K562 (cell line): ENCODE data around the gene MAP3K19. TPM values are rescaled to one million over a fixed set of nuclear protein-coding genes. Genes with fewer than 3 reads are reported as not detected.

Source experiments
- ATAC-seq: fragments of 200-7000 bp; cut with Tn5 transposase; 3 replicates; pipeline ENCODE4 v1.9.1; 2020; ENCODE audit warnings: moderate library complexity
- BruUV-seq: library from RNA; stranded (reverse); fragments of 400-500 nt; replicated peaks from 2 replicates; lab custom pipeline; 2021; lab: Mats Ljungman, UMichigan
- CTCF ChIA-PET: fragments of 300-600 bp; formaldehyde crosslinking; extraction: SDS; loops from one replicate; lab custom pipeline; 2021; ENCODE audit warnings: low intra/inter-chr PET ratio; lab: Yijun Ruan, JAX
- POLR2A ChIA-PET: fragments of 300-600, 350-650 bp; sonication (Branson Sonifier 250); formaldehyde crosslinking; extraction: SDS; loops from one replicate; lab custom pipeline; 2021; ENCODE audit warnings: antibody characterized with exemption, inconsistent platforms; lab: Yijun Ruan, JAX
- DNase-seq, 4 experiments: peaks; one replicate each; pipeline versions ENCODE4 v3.0.0 to v3.0.0-alpha.2; 2011 to 2018; ENCODE audit warnings: low spot score in 3 of 4, mixed read lengths in 3 of 4; ENCODE audit errors: extremely low read depth in 1 of 4
- FAIRE-seq: peaks from 2 replicates; lab custom pipeline; 2011; peaks lifted over from hg19 to GRCh38; lab: Jason Lieb, UNC
- H2AFZ ChIP-seq: 2 replicates; pipeline ENCODE4 v1.6.0; 2011; ENCODE audit warnings: low read depth, low read length, control low read depth, inconsistent platforms
- H3K27ac ChIP-seq: fragments of 200-600 bp; 3 replicates; pipeline ENCODE4 v1.8.0; 2011; ENCODE audit warnings: low read depth, mild to moderate bottlenecking, control low read depth, inconsistent platforms, low read length, moderate library complexity, mixed read lengths; ENCODE audit errors: extremely low read depth
- H3K27me3 ChIP-seq, 2 experiments: fragments of 300-600 bp in 1 of 2; 2 replicates in 1 of 2; 3 replicates in 1 of 2; pipeline versions ENCODE4 v1.6.0 to v1.8.0; 2011; ENCODE audit warnings: inconsistent platforms in 2 of 2, low read length in 2 of 2, mild to moderate bottlenecking in 1 of 2, mixed read lengths in 1 of 2, moderate library complexity in 1 of 2; ENCODE audit not compliant: control insufficient read depth in 2 of 2, insufficient read depth in 2 of 2
- H3K36me3 ChIP-seq: fragments of 300-600 bp; 3 replicates; pipeline ENCODE4 v1.8.0; 2011; ENCODE audit warnings: mild to moderate bottlenecking, low read length, inconsistent platforms; ENCODE audit not compliant: control insufficient read depth, insufficient read depth
- H3K4me1 ChIP-seq, 2 experiments: fragments of 200-600 bp in 1 of 2; replicated peaks in 1 of 2; 2 replicates in 1 of 2; 3 replicates in 1 of 2; pipeline versions ENCODE4 v1.5.1 to v1.8.0; 2011; ENCODE audit warnings: inconsistent platforms in 2 of 2, low read length in 2 of 2, mild to moderate bottlenecking in 1 of 2, mixed read lengths in 1 of 2, moderate library complexity in 1 of 2; ENCODE audit not compliant: control insufficient read depth in 2 of 2, insufficient read depth in 2 of 2
- H3K4me2 ChIP-seq: 2 replicates; pipeline ENCODE4 v1.6.1; 2011; ENCODE audit warnings: low read length, control low read depth, inconsistent platforms, mixed read lengths; ENCODE audit not compliant: insufficient read depth
- H3K4me3 ChIP-seq: fragments of 200-600 bp; sonication (generic), shearing (Covaris generic); 2 replicates; pipeline ENCODE4 v1.5.1; 2016; ENCODE audit warnings: control low read depth, inconsistent platforms
- H3K79me2 ChIP-seq: fragments of 200-600 bp; 3 replicates; pipeline ENCODE4 v1.8.0; 2011; ENCODE audit warnings: low read length, inconsistent platforms; ENCODE audit not compliant: control insufficient read depth, insufficient read depth
- H3K9ac ChIP-seq, 2 experiments: 2 replicates each; pipeline versions ENCODE4 v1.6.0 to v1.6.1; 2011; ENCODE audit warnings: low read depth in 2 of 2, low read length in 2 of 2, control low read depth in 1 of 2, inconsistent platforms in 1 of 2, mild to moderate bottlenecking in 1 of 2, mixed read lengths in 1 of 2; ENCODE audit not compliant: insufficient read depth in 1 of 2
- H3K9me1 ChIP-seq: one replicate; pipeline ENCODE4 v1.6.0; 2011; ENCODE audit warnings: inconsistent platforms, mild to moderate bottlenecking, low read length, moderate library complexity; ENCODE audit not compliant: control insufficient read depth, insufficient read depth
- H3K9me3 ChIP-seq: replicated peaks from 2 replicates; pipeline ENCODE4 v1.5.1; 2011; ENCODE audit warnings: low read depth, low read length, inconsistent platforms; ENCODE audit not compliant: control insufficient read depth, insufficient read depth
- H4K20me1 ChIP-seq: replicated peaks from 2 replicates; pipeline ENCODE4 v1.6.1; 2011; ENCODE audit warnings: low read length, inconsistent platforms, mixed read lengths; ENCODE audit not compliant: control insufficient read depth, insufficient read depth
- CCAR2 ChIP-seq: fragments of 200-400 bp; formaldehyde crosslinking; IDR thresholded peaks from 2 replicates; pipeline ENCODE4 v1.6.1; 2017; ENCODE audit warnings: mild to moderate bottlenecking, low read depth, low read length
- CREB3L1 ChIP-seq: fragments of 450-650 bp; IDR thresholded peaks from 2 replicates; pipeline ENCODE4 v1.6.1; 2014; ENCODE audit warnings: low read depth, mild to moderate bottlenecking, moderate library complexity, borderline replicate concordance
- FOXJ2 ChIP-seq: fragments of 200-800 bp; sonication (Bioruptor generic); IDR thresholded peaks from 2 replicates; pipeline ENCODE4 v1.6.1; 2016; ENCODE audit warnings: missing genetic modification characterization, missing compliant biosample characterization
- NFYB ChIP-seq: IDR thresholded peaks from 2 replicates; pipeline ENCODE4 v1.6.1; 2011; ENCODE audit warnings: mild to moderate bottlenecking, moderate library complexity; ENCODE audit not compliant: insufficient read length; ENCODE audit errors: extremely low read depth
- RBM17 ChIP-seq: fragments of 200-400 bp; formaldehyde crosslinking; IDR thresholded peaks from 2 replicates; pipeline ENCODE4 v1.6.1; 2017; ENCODE audit warnings: low read depth, mild to moderate bottlenecking, low read length, borderline replicate concordance
- YY1 ChIP-seq, 3 experiments: IDR thresholded peaks; 2 replicates each; pipeline ENCODE4 v1.6.1; 2011; ENCODE audit warnings: low read length in 2 of 3, mild to moderate bottlenecking in 2 of 3, moderate library complexity in 2 of 3, borderline replicate concordance in 1 of 3, control low read depth in 1 of 3, low read depth in 1 of 3; ENCODE audit not compliant: insufficient read depth in 3 of 3, insufficient replicate concordance in 2 of 3, control insufficient read depth in 1 of 3, insufficient read length in 1 of 3; ENCODE audit errors: extremely low read depth in 1 of 3
- ZNF134 ChIP-seq: fragments of 250-450 bp; sonication (Bioruptor Pico); conservative IDR thresholded peaks from 2 replicates; pipeline ENCODE4 v1.4.0; 2020
- ZNF696 ChIP-seq: fragments of 250-450 bp; sonication (Bioruptor Pico); conservative IDR thresholded peaks from 2 replicates; pipeline ENCODE4 v1.4.0; 2020; ENCODE audit warnings: mild to moderate bottlenecking, moderate library complexity
- WGBS: fragments of 100-300 bp; shearing (Covaris generic); methylation state at CpG from one replicate; pipeline ENCODE4 v1.1.6; 2016; ENCODE audit warnings: low coverage, mixed read lengths; ENCODE audit not compliant: insufficient coverage; ENCODE audit errors: missing lambda C conversion rate; 5-methylcytosine and 5-hydroxymethylcytosine counted together
- in situ Hi-C: fragments of 300-500 bp; cut with MboI; formaldehyde crosslinking; loops from 4 replicates; pipeline ENCODE4 v1.15.0; 2018; ENCODE audit warnings: inconsistent platforms, mixed read lengths
- intact Hi-C: fragments of 100-400 bp; cut with micrococcal nuclease; formaldehyde crosslinking; loops from 2 replicates; pipeline ENCODE4 v1.14.2; 2022
- polyA plus RNA-seq, 8 experiments: library from polyadenylated mRNA; depleted of rRNA in 4 of 8; stranded (reverse) in 5 of 8; unstranded in 3 of 8; fragments of >200 nt; fragmentation: Nextera tagmentation in 2 of 8; fragmentation: Illumina TruSeq in 1 of 8; extraction: Ambion mirVana in 2 of 8; extraction: Trizol in 1 of 8; gene quantifications; 2 replicates each; pipeline versions ENCODE4 v1.2.1 to v1.2.3, GENCODE V29; 2011 to 2014; ENCODE audit warnings: inconsistent platforms in 1 of 8, missing spikeins in 1 of 8
- total RNA-seq, 7 experiments: library from RNA; depleted of rRNA in 6 of 7; stranded (reverse); fragments of >200 nt in 6 of 7; fragmentation: Illumina TruSeq in 2 of 7; extraction: Trizol in 2 of 7; gene quantifications; 2 replicates each; pipeline versions ENCODE4 v1.2.1 to v1.2.3, GENCODE V29; 2011 to 2021; ENCODE audit warnings: low replicate concordance in 1 of 7

MAP3K19 gene
- total and polyA plus RNA-seq, 9 of the 15 experiments (the other 6 are each of a cell fraction or from before 2014, with no cell fraction given) = 0.29 TPM; not detected in 8

- in situ Hi-C loops = no loop called here
- Histone ChIP-seq H3K9me3 (no peaks in the 10 kb centered on the region), H3K27ac (no peak overlapping the region), H4K20me1 (no peaks in the 10 kb centered on the region), H3K79me2 (no peaks in the 10 kb centered on the region), H3K4me3 (no peak overlapping the region), H3K4me1 (peaks cover 0 to 8% of the 10 kb centered on the region in 2 experiments; a peak in 2 of 5 replicates), H2AFZ (no peak overlapping the region), H3K4me2 (no peak overlapping the region), H3K9ac (no peak overlapping the region), H3K9me1 (no peaks in the 10 kb centered on the region), H3K36me3 (no peaks in the 10 kb centered on the region), H3K27me3 (no peaks in the 10 kb centered on the region)
- DNase-seq = no peak
- TF ChIP-seq CCAR2 (no peak), YY1 (IDR thresholded peaks at IDR 0.05; ENCODE audit: borderline replicate concordance in 1 of 3, control insufficient read depth in 1 of 3, extremely low read depth in 1 of 3, insufficient read depth in 3 of 3, insufficient read length in 1 of 3, insufficient replicate concordance in 2 of 3, low read depth in 1 of 3, low read length in 2 of 3) (no peak), FOXJ2 (tag) (no peak), ZNF134 (CRISPR knock-in tag) (no peak), ZNF696 (CRISPR knock-in tag) (no peak), NFYB (no peak), RBM17 (no peak), CREB3L1 (no peak)
- no peak for ATAC-seq
- FAIRE-seq = no peak
- no TSS peak for BruUV-seq
- ChIA-PET POLR2A (interaction anchor here (0.7 kb wide), 1 partner anchor 18 kb away, joined by 3 read pairs; no protein-coding TSS in a partner anchor), CTCF (interaction anchor here (3.0 kb wide), 1 partner anchor 705 kb away, joined by 13 read pairs; no protein-coding TSS in a partner anchor)
- 22% methylated on average over 3 of the region's 3 CpGs for WGBS
- intact Hi-C loops = loop anchor here (2.0 to 10.0 kb wide), 4 partner anchors 45 to 1379 kb away; no protein-coding TSS in a partner anchor
Observed at GRCh38 chr2:135005753-135006152, 41.5 kb downstream of the MAP3K19 start.
